Upper lobe of left lung (tissue), 4 donors: Measurements from ENCODE around the gene OAS2.

ENCODE experiments used
- POLR2A ChIP-seq, 4 donors: fragments of 450-650 bp; IDR thresholded peaks; one replicate each; pipeline ENCODE4 v1.5.1; 2016 to 2017; ENCODE audit warnings: antibody characterized with exemption in 4 of 4, mild to moderate bottlenecking in 2 of 4
- TF ChIP-seq, protein P1 (sequence below), 6 experiments: fragments of 450-650 bp in 4 of 6; fragments of 200-600 bp in 2 of 6; sonication (generic) in 2 of 6; IDR thresholded peaks; one replicate each; pipeline ENCODE4 v1.5.1; 2016 to 2019; ENCODE audit warnings: antibody characterized with exemption in 6 of 6

- TF ChIP-seq, protein P1, sequence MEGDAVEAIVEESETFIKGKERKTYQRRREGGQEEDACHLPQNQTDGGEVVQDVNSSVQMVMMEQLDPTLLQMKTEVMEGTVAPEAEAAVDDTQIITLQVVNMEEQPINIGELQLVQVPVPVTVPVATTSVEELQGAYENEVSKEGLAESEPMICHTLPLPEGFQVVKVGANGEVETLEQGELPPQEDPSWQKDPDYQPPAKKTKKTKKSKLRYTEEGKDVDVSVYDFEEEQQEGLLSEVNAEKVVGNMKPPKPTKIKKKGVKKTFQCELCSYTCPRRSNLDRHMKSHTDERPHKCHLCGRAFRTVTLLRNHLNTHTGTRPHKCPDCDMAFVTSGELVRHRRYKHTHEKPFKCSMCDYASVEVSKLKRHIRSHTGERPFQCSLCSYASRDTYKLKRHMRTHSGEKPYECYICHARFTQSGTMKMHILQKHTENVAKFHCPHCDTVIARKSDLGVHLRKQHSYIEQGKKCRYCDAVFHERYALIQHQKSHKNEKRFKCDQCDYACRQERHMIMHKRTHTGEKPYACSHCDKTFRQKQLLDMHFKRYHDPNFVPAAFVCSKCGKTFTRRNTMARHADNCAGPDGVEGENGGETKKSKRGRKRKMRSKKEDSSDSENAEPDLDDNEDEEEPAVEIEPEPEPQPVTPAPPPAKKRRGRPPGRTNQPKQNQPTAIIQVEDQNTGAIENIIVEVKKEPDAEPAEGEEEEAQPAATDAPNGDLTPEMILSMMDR (IDR thresholded peaks at IDR 0.05), result no peak
- no peak for TF ChIP-seq POLR2A (IDR thresholded peaks at IDR 0.05)
Observed at GRCh38 chr12:113051759-113052158, 73.4 kb downstream of the OAS2 start.
